Iris pigment epithelial cell (primary cell): ENCODE results near the gene ELOA2.
"Not testable (repeated sequence)": the region's sequence is repeated elsewhere in the genome, so short reads cannot be mapped to it uniquely, and the experiment has no call there.

Experiments
- DNase-seq: peaks from one replicate; pipeline ENCODE4 v3.0.0-alpha.2; 2011; ENCODE audit warnings: low read depth

ELOA2 gene, protein sequence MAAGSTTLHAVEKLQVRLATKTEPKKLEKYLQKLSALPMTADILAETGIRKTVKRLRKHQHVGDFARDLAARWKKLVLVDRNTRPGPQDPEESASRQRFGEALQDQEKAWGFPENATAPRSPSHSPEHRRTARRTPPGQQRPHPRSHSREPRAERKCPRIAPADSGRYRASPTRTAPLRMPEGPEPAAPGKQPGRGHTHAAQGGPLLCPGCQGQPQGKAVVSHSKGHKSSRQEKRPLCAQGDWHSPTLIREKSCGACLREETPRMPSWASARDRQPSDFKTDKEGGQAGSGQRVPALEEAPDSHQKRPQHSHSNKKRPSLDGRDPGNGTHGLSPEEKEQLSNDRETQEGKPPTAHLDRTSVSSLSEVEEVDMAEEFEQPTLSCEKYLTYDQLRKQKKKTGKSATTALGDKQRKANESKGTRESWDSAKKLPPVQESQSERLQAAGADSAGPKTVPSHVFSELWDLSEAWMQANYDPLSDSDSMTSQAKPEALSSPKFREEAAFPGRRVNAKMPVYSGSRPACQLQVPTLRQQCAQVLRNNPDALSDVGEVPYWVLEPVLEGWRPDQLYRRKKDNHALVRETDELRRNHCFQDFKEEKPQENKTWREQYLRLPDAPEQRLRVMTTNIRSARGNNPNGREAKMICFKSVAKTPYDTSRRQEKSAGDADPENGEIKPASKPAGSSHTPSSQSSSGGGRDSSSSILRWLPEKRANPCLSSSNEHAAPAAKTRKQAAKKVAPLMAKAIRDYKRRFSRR

DNA sequence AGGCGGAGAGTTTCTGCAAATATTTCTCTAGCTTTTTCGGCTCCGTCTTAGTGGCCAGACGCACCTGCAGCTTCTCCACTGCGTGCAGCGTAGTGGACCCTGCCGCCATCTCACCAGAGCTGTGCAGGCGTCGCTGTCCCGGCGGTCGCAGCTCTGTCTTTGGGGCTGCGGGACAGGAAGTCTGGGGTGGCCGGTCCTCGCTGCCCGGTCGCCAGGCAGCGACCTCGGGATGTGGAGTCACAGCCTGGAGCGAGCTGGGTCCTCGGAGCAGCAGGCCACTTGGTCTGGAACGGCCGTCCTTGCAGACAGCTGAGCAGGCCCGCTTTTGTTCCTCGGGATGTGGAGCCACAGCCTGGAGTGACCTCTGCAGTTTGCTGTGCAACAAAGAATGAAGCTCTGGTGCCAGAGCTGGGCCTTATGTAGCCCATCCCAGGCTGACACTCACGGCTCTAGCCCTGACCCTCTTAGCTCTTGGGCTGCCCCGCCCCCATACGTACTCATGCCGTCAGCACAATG lies at the start of gene ELOA2:
Gene ELOA2, minus strand, starts transcription at position 466 of the 516 bp plus-strand sequence. Its CDS starts 357 bp downstream, at position 109.
- no peak for DNase-seq

DNA sequence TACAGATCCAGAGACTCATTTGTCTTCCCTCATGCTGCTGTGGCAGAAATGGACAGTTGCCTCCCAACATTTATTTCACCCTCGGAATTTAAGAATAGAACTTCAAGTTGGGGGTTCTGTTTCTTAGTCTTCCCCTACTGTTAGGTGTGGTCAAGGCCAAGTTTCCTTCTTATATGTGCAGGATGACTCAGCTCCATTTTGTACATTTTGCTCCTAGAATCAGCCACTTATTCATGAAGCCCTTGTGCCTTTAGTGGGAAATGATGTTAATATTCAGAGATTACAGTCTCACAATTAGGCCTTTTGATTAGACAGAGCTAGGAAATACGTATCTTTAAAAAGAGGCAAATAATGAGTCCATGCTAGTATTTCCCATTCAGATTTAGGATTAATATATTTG lies 46.2 kb upstream of the ELOA2 start:
- DNase-seq = peak; percentile 8

DNA sequence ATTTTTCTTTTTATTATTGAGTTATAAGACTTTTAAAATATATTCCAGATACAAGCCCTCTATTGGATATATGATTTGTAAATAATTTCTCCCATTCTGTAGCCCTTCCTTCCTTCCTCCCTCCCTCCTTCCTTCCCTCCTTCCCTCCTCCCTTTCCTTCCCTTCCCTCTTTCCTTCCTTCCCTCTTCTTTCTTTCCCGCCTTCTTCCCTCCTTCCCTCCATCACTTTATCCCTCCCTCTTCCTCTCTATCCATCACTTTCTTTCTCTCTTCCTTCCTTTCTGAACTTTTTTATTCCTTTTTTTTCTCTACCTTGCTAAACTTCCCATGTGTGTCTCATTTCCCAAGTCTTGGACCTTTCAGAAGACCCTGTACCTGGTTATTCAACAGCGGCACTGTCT lies 45.5 kb upstream of the ELOA2 start:
- DNase-seq = no peak

DNA sequence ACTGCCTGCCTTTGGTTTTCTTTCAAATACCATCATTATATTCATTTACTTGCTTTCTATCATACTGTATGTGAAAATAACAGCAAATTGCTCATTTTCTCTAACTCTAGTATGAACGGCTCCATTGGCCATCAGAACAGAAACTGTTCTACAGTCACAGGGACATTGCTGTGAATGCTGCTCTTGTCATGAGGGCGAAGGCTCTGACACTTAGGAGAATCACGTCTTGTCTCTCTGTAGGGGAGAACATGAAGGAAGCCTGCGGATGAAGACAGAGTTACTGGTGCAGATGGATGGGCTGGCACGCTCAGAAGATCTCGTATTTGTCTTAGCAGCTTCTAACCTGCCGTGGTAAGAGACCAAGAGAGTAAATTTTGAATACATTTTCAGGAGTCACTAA lies 41.7 kb upstream of the ELOA2 start:
- DNase-seq = no peak

DNA sequence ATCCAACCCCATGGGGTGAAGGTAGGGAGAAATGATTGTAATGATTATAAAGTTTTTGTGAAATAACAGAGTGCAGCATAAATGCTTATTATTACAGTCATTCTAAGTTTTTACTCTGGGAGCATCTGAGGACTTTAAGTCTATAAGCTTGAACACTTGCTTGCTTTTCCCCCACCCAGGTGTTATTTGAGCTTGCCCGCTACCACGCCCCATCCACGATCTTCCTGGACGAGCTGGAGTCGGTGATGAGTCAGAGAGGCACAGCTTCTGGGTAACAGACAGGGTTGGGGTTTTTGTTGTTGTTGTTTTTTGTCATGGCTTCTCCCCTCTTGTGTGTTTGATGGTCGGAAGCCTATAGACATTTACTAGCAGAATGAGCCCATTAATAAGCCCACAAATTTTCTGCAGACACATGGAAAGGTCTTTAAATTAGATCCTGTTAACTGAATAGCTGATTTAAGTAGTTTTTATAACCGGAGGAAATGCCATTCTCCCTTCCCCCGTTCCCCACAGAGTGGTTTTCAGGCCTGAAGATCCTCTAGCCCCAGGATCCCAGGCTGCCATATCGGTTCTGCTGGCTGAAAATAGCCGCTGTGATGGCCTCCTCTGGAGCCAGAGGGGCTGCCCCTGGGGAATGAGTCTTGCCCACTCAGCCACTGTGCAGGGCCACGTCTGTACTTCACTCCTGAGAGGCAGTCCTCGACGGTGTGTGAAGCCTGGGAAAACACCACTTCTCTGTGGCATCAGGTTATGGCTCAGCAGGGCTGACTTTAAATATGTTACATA lies 39.9 kb upstream of the ELOA2 start:
- DNase-seq = peak; percentile 34

DNA sequence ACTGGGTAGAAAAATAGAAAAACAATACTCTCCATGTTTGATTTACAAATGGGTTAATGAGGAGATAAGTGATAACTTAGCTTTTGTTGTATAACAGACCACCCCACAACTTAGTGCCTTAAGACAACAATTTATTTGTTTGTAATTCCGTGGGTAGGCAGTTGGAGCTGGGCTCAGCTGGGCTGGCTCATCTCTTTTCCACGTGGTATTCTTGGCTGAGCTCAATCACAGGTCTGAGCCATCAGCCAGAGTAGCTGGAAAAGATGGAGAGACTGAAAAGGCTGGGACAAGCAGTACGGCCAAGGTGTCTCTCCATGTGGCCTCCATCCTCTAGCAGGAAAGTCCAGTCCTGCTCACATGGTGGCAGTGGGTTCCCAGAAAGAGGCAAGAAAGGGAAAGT lies 32.2 kb upstream of the ELOA2 start:
- DNase-seq = no peak

DNA sequence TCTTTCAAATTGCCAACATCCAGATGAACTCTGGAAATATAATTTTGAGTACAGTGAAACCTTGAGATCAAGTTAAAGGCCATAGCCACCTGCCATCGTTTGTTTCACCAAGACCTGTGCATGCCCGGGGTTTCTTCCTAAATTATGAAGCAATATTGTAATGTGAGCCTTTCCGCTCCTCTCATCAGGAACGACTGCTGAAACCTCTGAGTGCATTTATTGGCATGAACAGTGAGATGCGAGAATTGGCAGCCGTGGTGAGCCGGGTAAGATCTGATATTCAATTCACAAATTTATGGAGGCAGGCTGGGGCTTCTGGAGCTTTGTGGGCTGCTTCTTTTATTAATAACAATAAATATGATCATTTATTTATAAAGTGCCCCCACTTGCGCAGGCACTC lies 27.7 kb upstream of the ELOA2 start:
- DNase-seq = no peak

DNA sequence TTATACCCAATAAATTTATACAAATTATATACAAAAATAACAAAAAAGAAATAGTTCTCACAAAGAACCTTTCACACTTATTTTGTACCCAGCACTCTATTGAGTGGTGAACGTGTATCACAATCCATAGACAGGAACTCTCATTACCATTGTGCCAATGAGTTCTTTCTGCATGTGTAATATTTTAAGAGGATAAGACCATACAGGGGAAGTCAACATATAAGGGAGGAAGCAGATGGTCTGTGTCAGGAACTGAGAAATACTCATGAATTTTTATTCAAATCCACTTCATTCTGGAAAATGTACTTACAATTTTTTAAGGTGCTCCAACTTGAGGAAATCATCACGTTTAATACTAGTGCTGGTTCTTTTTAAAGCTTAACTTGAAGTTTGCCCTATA lies 27.1 kb upstream of the ELOA2 start:
- no peak for DNase-seq

DNA sequence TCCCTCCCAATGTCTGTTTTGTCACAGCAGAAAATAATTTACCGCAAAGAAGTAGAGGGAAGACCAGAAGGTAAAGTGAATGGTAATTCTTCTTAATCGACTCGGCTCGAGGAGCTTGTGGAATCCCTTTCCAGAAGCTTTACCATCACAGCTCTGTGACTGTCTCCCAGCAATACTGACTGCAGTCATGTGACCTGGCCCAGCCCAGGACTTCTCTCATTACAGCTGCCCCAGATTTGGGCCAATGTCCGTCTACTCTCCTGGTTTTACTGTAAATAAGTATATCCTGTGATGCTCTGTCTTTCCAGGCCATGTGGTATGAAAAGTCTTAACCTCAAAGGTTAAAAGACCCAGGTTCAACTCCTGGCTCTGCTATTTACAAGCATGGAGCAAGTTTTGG lies 18.9 kb upstream of the ELOA2 start:
- peak; percentile 19 for DNase-seq

DNA sequence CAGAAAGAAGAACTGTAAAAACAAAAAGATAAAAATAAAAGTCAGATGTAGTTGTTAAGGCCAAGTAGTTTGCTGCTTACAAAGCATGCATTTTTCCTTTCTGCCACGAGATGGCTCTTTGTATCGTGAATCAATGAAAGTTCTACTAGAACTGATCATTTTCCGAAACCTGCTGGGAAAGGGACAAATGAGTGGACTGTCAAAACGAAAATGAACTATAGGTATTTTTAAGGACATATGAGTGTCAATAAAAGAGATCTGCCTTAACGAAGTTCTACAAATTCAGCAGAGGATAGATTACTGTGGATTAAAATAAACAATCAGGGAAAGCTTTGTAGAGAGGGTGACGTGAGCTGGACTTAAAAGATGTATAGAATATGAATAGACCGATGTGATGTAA lies 15.0 kb upstream of the ELOA2 start:
- DNase-seq = peak; percentile 66

DNA sequence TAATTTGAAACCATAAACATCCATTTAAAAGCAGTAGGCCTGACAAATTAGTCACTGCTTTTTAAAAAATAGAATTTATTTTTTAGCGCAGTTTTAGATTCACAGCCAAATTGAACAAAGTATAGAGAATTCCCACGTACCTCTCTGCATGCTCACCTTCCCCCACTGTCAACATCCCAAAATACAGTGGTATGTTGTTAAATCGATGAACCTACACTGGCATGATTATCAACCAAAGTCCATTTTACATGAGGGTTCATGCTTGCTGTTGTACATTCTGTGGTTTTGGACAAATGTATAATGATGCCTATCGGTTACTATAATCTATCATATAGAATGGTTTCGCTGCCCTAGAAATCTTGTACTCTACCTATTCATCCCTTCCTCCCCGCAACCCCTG lies 5.6 kb upstream of the ELOA2 start:
- no peak for DNase-seq

DNA sequence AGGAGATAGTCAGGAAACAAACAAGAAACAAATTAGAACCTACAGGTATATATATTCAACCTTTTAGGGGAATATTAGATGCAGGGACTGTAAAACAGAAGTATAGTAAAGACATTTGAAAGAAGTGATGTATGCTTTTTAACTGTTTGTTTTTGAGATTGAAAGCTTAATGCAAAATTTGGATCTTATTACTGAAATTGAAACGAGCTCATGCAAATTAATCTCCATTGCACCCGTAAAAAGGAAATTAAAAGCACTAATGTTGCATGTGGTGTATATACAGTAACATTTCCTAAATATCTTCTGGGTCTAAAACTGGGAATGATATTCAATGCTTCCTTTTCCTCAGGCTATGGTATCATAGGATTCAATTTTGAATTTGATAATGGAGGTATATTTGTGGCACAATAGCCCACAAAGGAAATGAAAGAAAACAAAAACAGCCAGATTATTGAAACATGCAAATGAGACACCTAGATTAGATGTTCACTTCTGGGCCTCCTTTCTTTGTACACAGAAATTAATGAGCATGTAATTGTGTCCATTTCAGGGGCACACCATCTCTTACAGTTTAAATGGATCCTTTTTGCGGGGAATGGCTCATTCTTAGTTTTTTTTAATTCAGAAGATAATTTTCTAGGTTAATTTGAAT lies 1.6 kb upstream of the ELOA2 start:
- DNase-seq = no peak

DNA sequence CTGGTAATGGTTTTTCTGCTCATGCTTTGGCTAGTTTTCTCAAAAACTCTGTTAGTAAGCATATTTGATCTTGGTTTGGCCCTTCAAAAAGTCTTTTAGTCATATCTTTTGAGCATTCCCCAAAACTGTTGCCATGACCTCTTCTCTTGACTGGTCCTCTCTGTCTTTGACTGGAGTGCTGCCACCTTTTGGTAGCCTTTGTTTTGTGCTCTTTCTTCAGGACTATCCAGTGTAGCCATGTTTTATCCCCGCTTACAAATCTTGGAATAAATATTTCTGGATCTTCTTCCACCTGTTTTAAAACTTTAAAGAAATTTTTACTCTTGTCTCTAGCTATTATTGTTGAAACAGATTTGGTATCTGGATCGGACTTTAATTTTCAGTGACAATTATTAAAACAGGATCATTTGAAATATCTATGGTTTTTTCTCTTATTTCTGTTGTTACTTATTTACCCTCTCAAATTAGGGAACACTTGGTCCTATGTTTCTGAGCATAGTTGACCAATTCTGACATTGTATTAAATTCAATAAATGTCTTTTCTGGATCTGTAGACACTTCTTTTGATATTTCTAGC lies 965 bp upstream of the ELOA2 start:
- DNase-seq = peak; percentile 47

DNA sequence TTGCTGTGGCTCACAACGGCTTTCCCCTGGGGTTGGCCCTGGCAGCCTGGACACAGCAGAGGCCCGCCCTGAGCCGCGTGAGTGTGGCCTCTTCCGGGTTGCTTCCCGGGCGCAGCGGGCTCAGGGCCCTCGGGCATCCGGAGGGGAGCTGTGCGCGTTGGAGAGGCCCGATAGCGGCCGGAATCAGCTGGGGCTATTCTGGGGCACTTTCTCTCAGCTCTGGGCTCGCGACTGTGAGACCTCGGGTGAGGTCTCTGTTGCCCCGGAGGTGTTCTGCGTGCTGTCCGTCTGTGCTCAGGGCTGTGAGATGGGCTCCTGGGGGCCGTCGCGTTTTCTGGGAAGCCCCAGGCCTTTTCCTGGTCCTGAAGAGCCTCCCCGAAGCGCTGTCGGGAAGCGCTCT lies 830 bp downstream of the ELOA2 start:
- not testable (repeated sequence) for DNase-seq

DNA sequence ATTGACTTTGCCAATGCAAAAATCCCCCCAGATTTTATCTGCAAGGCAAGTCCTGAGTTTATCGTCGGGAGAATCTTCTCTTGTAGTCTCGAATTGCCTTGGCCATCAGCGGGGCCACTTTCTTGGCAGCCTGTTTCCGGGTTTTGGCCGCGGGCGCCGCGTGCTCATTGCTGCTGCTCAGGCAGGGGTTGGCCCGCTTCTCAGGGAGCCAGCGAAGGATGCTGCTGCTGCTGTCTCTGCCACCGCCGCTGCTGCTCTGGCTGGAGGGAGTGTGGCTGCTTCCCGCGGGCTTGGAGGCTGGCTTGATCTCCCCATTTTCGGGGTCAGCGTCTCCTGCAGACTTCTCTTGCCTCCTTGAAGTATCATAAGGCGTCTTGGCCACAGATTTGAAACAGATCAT lies 2.5 kb downstream of the ELOA2 start:
- DNase-seq = no peak

DNA sequence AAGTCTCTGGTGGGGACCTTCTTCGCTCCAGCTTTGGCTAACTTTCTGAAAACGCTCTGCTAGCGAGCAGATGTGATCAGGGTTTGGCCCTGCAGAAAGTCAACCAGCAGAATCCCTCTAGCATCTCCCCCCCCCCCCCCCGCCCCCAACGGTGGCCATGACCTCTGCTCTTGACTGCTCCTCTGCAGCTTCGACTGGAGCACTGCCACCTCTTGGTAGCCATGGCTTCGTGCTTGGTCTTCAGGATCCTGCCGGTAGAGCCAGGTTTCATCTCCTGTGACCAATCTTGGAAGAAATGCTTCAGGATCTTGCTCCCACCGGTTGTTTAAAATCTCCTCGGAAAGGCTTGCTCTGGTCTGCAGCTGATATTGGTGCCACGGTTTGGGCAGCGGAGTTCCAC lies 4.5 kb downstream of the ELOA2 start:
- DNase-seq = not testable (repeated sequence)

DNA sequence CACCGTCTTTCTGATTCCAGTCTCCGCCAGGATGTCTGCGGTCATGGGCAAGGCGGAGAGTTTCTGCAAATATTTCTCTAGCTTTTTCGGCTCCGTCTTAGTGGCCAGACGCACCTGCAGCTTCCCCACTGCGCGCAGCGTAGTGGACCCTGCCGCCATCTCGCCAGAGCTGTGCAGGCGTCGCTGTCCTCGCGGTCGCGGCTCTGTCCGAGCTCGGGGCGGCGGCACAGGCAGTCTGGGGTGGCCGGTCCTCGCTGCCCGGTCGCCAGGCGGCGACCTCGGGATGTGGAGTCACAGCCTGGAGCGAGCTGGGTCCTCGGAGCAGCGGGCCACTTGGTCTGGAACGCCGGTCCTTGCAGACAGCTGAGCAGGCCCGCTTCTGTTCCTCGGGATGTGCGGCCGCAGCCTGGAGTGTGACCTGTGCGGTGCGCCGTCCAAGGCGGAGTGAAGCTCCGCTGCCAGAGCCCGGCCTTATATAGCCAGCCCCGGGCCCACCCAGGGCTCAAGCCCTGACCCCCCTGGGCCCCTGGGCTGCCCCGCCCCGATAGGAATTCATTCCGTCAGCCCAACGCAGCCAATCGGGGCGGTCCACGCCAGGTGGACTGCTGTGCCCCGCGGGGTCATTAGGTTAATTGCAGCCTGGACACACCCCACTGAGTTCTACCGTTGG lies 5.6 kb downstream of the ELOA2 start:
- DNase-seq = not testable (repeated sequence)

DNA sequence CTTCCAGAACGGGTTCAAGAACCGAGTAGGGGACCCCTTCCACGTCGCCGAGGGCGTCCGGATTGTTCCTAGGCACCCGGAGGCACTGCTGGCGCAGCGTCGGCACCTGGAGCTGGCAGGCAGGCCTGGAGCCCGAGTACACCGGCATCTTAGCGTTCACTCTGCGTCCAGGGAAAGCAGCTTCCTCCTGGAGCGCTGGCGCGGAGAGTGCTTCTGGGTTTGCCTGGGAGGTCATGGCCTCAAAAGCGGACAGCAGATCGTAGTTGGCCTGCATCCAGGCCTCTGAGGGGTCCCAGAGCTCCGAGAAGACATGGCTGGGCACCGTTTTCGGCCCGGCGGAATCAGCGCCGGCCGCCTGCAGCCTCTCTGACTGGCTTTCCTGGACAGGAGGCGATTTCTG lies 6.7 kb downstream of the ELOA2 start:
- not testable (repeated sequence) for DNase-seq

DNA sequence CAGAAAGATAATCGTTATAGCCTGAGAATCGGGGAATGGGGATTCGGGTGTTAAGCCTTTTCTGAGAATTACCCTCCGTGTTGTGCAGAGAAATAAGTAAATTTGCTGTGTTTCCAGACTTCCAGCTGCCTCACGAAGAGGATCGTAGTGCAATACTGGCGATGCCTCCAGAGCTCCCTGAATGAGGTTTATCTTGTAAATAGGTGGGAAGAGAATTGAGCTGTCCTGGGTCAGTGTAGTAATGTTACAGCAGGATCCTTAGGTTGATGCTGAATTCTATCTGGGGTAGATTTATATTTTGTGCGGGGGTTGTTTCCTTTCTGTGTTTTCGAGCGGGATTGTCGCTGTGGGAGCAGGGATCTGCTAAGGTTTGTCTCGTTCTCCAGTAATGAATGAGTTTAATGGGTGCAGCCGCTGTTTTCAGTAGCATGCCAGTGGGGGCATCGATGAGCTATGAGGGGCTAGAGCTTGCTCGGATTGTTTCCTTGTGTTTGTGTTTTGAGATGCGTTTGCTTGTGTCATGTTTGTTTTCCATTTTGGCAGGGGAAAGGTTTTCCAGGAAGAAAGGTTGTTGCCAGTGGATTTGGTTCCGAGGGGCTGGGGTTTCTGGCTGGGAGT lies 9.8 kb downstream of the ELOA2 start:
- not testable (repeated sequence) for DNase-seq

DNA sequence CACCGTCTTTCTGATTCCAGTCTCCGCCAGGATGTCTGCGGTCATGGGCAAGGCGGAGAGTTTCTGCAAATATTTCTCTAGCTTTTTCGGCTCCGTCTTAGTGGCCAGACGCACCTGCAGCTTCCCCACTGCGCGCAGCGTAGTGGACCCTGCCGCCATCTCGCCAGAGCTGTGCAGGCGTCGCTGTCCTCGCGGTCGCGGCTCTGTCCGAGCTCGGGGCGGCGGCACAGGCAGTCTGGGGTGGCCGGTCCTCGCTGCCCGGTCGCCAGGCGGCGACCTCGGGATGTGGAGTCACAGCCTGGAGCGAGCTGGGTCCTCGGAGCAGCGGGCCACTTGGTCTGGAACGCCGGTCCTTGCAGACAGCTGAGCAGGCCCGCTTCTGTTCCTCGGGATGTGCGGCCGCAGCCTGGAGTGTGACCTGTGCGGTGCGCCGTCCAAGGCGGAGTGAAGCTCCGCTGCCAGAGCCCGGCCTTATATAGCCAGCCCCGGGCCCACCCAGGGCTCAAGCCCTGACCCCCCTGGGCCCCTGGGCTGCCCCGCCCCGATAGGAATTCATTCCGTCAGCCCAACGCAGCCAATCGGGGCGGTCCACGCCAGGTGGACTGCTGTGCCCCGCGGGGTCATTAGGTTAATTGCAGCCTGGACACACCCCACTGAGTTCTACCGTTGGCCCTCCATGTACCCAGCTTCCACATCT lies 11.5 kb downstream of the ELOA2 start:
- DNase-seq = not testable (repeated sequence)
